Aorta (tissue), 5 donors: ENCODE results near the gene FBXL2. TPM values are rescaled to one million over a fixed set of nuclear protein-coding genes. Genes with fewer than 3 reads are reported as not detected.

Experiments used
- ATAC-seq: fragments of 200-7000 bp; cut with Tn5 transposase; one replicate; pipeline ENCODE4 v1.9.1; 2022; ENCODE audit warnings: moderate library complexity; ENCODE audit not compliant: low FRiP score
- DNase-seq, 2 donors: peaks; one replicate each; pipeline ENCODE4 v3.0.0-alpha.2; 2020
- H3K27ac ChIP-seq, 2 donors: one replicate each; pipeline ENCODE4 v1.5.1; 2013; ENCODE audit warnings: low read length in 2 of 2, mild to moderate bottlenecking in 2 of 2, moderate library complexity in 2 of 2, control low read depth in 1 of 2, inconsistent platforms in 1 of 2, low read depth in 1 of 2
- H3K27me3 ChIP-seq, 2 donors: one replicate each; pipeline ENCODE4 v1.6.1; 2013; ENCODE audit warnings: control low read depth in 1 of 2, low read length in 1 of 2, mild to moderate bottlenecking in 1 of 2, moderate library complexity in 1 of 2; ENCODE audit not compliant: insufficient read depth in 2 of 2, control insufficient read depth in 1 of 2
- H3K36me3 ChIP-seq, 2 donors: one replicate each; pipeline ENCODE4 v1.6.1; 2013; ENCODE audit warnings: control low read depth in 1 of 2, low read length in 1 of 2, mild to moderate bottlenecking in 1 of 2; ENCODE audit not compliant: insufficient read depth in 2 of 2, control insufficient read depth in 1 of 2
- H3K4me1 ChIP-seq, 2 donors: one replicate each; pipeline ENCODE4 v1.6.1; 2013; ENCODE audit warnings: low read length in 2 of 2, control low read depth in 1 of 2, mild to moderate bottlenecking in 1 of 2, moderate library complexity in 1 of 2; ENCODE audit not compliant: insufficient read depth in 2 of 2, control insufficient read depth in 1 of 2
- H3K4me3 ChIP-seq, 2 donors: one replicate each; pipeline ENCODE4 v1.5.1; 2013; ENCODE audit warnings: low read length in 2 of 2, control low read depth in 1 of 2, mild to moderate bottlenecking in 1 of 2
- H3K9me3 ChIP-seq: one replicate; pipeline ENCODE4 v1.6.1; 2013; ENCODE audit warnings: mild to moderate bottlenecking, low read length; ENCODE audit not compliant: control insufficient read depth
- WGBS, 2 donors: extraction: QIAGEN DNeasy Blood & Tissue Kit; methylation state at CpG; one replicate each; pipeline ENCODE4 v1.1.7; 2013; 5-methylcytosine and 5-hydroxymethylcytosine counted together
- intact Hi-C, 2 donors: fragments of 100-400 bp; cut with DNase I; formaldehyde crosslinking; loops; one replicate each; pipeline versions ENCODE4 v1.14.2 to v1.15.0; 2022
- polyA plus RNA-seq, 2 donors: library from polyadenylated mRNA; stranded (reverse); fragments of 200-250 nt; gene quantifications; one replicate each; pipeline ENCODE4 v1.2.3, GENCODE V29; 2013
- total RNA-seq, 2 donors: library from RNA; stranded (reverse); fragmentation: NEBNext Ultra II Directional; extraction: Animal tissue kit (Norgen Biotek cat#: 25700); gene quantifications; one replicate each; pipeline ENCODE4 v1.2.1, GENCODE V29; 2021
- donor health status: healthy with polysubstance abuse.
- donor health status: Bipolar disorder and iron deficiency.
- donor health status: DM: no; HTN: no; CAD: no.
- donor health status: DM: no; HTN: no; CAD: no.
- donor health status: DM: yes; HTN: yes; CAD: no.

The FBXL2 gene
- total and polyA plus RNA-seq, 4 donors, result 8.0 to 23.8 (median 15.8) TPM

GRCh38 chr3:33430571-33430970 is 153.3 kb downstream of the FBXL2 start:
- no peaks in the 10 kb centered on the region for H3K36me3 ChIP-seq
- intact Hi-C loops, result loop anchor here in 1 of 2 donors (5.0 kb wide), 1 partner anchor 38 kb away; no protein-coding TSS in a partner anchor
- H3K9me3 ChIP-seq, result no peaks in the 10 kb centered on the region
- WGBS, 2 donors, result 90 to 91% methylated on average over 4 of the region's 4 CpGs
- no peak overlapping the region for H3K4me3 ChIP-seq
- H3K4me1 ChIP-seq, result peaks cover 6 to 8% of the 10 kb centered on the region in 2 donors
- no peak for ATAC-seq
- no peak overlapping the region for H3K27ac ChIP-seq
- H3K27me3 ChIP-seq, result no peaks in the 10 kb centered on the region
- no peak for DNase-seq

- Histone ChIP-seq H3K4me1 (peaks cover 4 to 9% of the 10 kb centered on the region in 2 donors), H3K27me3 (no peaks in the 10 kb centered on the region), H3K9me3 (no peaks in the 10 kb centered on the region), H3K4me3 (no peak overlapping the region), H3K27ac (no peak overlapping the region), H3K36me3 (no peaks in the 10 kb centered on the region)
- ATAC-seq, result no peak
- WGBS, 2 donors, result 43 to 47% methylated on average over 2 of the region's 2 CpGs
- DNase-seq, result no peak
- intact Hi-C loops, result loop anchor here in 1 of 2 donors (5.0 kb wide), 1 partner anchor 42 kb away; no protein-coding TSS in a partner anchor
Measured at GRCh38 chr3:33433843-33434242, 156.6 kb downstream of the FBXL2 start.

Other genes starting within 250 kb of the FBXL2 start
- gene GLB1, start 180.3 kb upstream of the FBXL2 start, total RNA-seq, result 10 to 100 TPM; 31.0 to 56.9 TPM
- 10 to 100 TPM; 14.1 to 17.5 TPM for gene GLB1, start 180.3 kb upstream of the FBXL2 start, polyA plus RNA-seq
- 1 to 10 TPM; 7.8 to 8.2 TPM for gene TMPPE, start 180.3 kb upstream of the FBXL2 start, total RNA-seq
- under 1 TPM; 0.38 to 0.43 TPM for gene TMPPE, start 180.3 kb upstream of the FBXL2 start, polyA plus RNA-seq
- 100 to 1,000 TPM; 297 to 370 TPM for gene CRTAP, start 163.4 kb upstream of the FBXL2 start, total RNA-seq
- gene CRTAP, start 163.4 kb upstream of the FBXL2 start, polyA plus RNA-seq, result 100 to 1,000 TPM; 282 to 287 TPM
- gene SUSD5, start 58.6 kb upstream of the FBXL2 start, total RNA-seq, result 100 to 1,000 TPM; 132 to 230 TPM
- gene SUSD5, start 58.6 kb upstream of the FBXL2 start, polyA plus RNA-seq, result 100 to 1,000 TPM in 1 of 2 donors, 10 to 100 TPM in 1; 46.3 to 148 TPM
- gene UBP1, start 163.0 kb downstream of the FBXL2 start, total RNA-seq, result 10 to 100 TPM; 56.5 to 62.8 TPM
- gene UBP1, start 163.0 kb downstream of the FBXL2 start, polyA plus RNA-seq, result 10 to 100 TPM; 39.8 to 45.4 TPM